ENCODE measurements around the gene NUP98.
"Not testable (repeated sequence)": the region's sequence is repeated elsewhere in the genome, so short reads cannot be mapped to it uniquely, and the experiment has no call there.

Gene NUP98

GRCh38 chr11:3799143-3799542 is 1.8 kb upstream of the NUP98 start:
- DNase-seq (ENCODE audit: low read depth in 3 of 3): no peak

DNA sequence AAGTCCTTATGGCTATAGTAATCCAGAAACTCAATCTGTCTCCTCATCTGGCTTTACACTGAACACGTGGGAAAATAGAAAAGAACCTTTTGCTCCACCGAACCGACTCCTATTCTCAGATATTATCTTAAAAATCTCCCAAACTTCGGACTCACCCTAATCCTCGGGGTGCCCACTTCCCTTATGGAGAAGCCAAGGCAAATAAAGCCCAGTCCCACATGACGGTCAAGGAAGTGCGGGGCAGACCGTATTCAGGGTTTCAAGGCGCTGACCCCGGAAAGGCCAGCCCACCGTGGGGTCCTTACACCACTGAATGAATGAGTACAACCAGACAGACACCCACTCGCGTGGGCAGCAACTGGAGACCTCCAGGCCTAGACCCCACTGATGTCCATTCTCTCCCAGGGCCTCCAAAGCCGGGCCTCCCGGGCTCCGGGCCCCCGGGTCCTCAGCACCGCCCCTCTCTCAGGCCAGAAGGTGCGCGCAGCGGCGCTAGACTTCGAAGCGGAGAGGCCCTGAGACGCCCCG is 489 bp downstream of the NUP98 start:
- DNase-seq (ENCODE audit: low read depth in 3 of 3): no peak

DNA sequence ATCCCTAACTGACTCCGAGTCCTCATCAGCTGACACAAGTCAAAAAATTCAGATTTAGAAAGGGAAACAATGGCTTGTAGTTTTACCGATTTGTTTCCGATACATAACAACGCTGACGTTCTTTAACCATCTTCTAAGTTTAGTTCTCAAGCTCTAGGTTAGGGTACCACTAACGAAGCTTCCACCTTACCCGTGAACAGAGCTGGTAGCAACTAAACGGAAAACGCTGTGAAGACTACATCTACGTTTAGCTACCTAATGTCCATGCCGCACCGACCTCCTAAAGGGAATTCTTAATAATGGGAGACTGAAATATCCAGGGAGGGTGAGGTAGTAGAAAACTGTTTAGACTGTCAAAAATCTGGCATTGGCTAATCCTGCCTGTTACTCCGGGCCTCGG is 1.0 kb downstream of the NUP98 start:
- DNase-seq (ENCODE audit: low read depth in 3 of 3): no peak

GRCh38 chr11:3796002-3796311 is 1.4 kb downstream of the NUP98 start:
- DNase-seq (ENCODE audit: low read depth in 3 of 3): no peak

DNA sequence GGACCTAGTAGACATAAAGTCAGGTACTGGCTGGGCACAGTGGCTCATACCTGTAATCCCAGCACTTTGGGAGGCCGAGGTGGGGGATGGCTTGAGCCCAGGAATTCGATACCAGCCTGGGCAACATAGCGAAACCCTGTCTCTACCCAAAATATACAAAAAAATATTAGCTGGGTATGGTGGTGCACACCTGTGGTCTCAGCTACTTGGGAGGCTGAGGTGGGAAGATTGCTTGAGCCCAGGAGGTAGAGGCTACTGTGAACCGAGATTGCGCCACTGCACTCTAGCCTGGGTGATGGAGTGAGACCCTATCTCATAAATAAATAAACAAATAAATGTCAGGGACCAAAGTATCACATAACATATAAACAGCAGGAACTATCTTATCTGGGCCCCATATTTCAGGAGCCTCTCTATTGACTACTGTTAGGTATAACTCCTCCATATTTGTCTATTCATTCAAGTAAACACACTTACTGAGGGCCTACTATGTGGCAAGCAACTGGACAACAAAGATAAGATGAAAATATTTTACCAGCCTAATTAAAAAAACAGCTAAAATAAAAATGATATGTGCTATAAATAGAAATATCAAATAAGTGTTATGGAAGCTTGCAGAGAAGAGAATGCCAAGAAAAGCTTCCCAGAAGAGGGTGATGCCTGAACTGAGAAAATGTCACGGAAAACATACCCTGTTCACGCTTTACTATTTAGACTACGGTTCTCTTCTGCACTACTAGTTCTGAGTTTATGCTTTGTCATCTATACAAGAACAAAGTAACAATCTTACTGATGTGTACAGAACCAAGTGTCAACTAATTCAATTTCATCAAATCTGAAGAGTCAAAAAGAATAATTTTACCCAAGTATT is 2.0 kb downstream of the NUP98 start:
- no peak for DNase-seq (ENCODE audit: low read depth in 3 of 3)

GRCh38 chr11:3794387-3794786 is 3.0 kb downstream of the NUP98 start:
- not testable (repeated sequence) for DNase-seq (ENCODE audit: low read depth in 3 of 3)

DNA sequence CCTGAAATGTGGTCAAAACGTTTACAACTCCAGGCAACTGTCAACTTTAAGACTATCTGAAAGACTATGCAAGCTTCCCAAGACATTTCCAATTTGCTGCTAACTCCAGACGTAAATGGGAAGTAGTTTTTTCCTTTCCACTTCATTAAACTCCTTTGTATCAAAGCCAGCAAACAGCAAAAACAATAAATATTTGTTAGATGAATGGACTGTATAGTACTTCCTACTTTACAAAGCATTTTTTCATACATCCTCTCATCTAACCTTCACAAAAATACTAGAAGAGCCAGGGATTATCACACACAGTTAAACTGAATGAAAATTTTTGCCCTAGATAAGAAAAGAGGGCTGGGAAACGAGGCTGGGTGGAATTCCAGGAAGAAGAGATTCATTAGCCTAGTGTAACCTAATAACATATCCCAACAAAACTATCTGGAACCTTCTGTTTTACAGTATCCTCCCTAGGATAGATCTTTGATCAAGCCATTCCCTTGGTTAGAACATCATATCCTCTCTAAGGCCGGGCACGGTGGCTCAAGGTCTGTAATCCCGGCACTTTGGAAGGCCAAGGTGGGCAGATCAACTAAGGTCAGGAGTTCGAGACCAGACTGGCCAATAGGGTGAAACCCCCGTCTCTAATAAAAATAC is 10.4 kb downstream of the NUP98 start:
- no peak for DNase-seq (ENCODE audit: low read depth in 3 of 3)

DNA sequence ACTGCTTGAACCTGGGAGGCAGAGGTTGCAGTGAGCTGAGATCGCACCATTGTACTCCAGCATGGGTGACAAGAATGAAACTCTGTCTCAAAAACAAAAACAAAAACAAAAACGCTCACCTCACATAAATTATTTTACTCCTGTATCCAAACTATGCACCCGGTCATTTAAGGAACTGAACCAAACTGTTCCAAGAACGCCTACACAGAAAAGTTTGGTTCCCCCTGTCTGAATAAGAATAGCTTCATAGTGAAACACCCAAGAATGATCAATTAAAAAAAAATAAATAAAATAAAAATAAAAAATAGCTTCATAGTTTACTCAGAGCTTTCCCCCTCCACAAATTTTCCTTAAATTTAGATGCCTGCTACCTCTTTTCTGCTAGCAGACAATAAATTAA is 13.7 kb downstream of the NUP98 start:
- no peak for DNase-seq (ENCODE audit: low read depth in 3 of 3)

DNA sequence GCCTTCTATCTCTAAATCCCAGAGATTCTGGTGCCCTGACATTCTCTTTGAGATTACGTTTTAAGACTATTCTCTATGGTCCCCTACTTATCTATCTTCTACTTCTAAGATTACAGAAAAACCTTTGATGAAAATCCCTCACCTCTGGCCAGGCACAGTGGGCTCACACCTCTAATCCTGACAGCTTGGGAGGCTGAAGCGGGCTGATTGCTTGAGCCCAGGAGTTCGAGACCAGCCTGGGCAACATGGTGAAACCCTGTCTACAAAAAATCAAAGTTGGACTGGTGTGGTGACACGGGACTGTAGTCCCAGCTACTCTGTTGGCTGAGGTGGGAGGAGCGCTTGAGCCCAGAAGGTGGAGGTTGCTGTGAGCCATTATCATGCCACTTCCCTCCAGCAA is 14.4 kb downstream of the NUP98 start:
- no peak for DNase-seq (ENCODE audit: low read depth in 3 of 3)

DNA sequence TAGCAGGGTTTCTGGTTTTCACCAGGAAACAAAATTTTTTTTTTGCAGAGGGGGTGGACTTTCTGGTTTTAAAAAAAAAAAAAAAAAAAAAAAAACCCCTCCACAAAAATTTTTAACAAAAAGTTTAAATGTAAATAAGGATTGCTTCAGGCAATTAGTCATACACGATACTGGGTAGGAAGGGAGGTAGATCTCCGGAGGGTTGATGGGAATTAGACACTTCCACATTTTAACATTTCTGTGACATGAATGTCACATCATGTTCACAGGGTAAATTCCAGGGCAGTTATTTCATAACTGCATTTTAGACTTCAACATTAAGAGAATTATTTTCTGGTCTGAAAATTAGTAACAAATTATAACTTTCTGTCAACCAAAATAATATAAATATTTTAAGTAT is 15.9 kb downstream of the NUP98 start:
- DNase-seq (ENCODE audit: low read depth in 3 of 3): no peak

- DNase-seq (ENCODE audit: low read depth in 3 of 3): no peak
These were observed 21.5 kb downstream of the NUP98 start for GRCh38 chr11:3775736-3776406.

GRCh38 chr11:3773180-3773579 is 24.2 kb downstream of the NUP98 start:
- DNase-seq (ENCODE audit: low read depth in 3 of 3): no peak

GRCh38 chr11:3767536-3767935 is 29.8 kb downstream of the NUP98 start:
- DNase-seq (ENCODE audit: low read depth in 3 of 3): no peak

GRCh38 chr11:3766836-3767235 is 30.5 kb downstream of the NUP98 start:
- not testable (repeated sequence) for DNase-seq (ENCODE audit: low read depth in 3 of 3)

DNA sequence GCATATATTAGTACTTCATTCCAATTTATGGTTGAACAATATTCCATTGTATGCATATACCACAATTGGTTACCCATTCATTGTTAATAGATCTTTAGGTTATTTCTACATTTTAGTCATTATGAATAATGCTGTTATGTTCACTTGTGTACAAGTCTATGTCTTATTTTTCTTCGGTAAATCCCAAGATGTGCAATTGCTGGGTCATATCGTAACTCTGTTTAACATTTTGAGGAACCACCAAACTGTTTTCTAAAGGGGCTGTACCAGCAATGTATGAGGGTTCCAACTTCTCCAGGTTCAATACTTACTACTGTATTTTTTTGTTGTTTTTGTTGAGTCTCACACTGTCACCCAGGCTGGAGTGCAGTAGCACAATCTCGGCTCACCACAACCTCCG is 33.1 kb downstream of the NUP98 start:
- DNase-seq (ENCODE audit: low read depth in 3 of 3): no peak

GRCh38 chr11:3755151-3755550 is 42.2 kb downstream of the NUP98 start:
- no peak for DNase-seq (ENCODE audit: low read depth in 3 of 3)

DNA sequence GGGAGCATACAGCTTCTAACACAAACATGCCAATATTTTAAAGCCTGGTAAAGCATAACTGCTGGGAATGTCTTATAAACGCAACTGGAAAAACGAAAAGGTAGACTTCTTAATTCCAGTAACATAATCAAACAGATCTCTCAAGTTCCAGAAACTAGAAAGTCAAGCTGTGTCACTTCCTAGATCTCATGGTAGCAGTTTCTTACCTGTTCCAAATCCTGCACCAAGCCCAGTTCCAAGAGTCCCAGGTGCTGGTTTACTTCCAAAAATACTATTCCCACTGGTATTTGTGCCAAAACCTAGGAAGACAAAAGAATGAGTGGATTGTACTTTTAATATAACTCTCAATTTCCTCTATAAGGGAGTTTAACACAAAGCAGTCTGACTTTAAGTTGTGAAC is 44.2 kb downstream of the NUP98 start:
- DNase-seq (ENCODE audit: low read depth in 3 of 3): no peak

DNA sequence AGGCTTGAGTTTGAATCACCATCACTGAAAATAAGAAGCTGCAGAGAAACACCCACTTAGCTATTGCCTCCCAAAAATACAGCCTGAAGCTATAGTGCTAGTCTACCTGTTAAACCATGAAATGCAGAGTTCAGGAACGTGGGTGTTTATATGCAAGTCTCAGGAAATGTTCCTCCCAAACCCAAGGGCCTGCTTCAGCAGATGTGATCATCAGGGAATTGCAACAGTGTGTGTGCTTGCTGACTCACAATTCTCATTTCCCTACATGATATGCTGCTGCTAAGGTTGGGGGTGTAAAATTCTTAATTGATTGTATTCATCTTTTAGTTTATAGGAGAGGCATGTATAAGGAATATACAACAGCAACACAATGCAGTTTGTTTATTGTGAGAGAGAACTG is 49.6 kb downstream of the NUP98 start:
- no peak for DNase-seq (ENCODE audit: low read depth in 3 of 3)

DNA sequence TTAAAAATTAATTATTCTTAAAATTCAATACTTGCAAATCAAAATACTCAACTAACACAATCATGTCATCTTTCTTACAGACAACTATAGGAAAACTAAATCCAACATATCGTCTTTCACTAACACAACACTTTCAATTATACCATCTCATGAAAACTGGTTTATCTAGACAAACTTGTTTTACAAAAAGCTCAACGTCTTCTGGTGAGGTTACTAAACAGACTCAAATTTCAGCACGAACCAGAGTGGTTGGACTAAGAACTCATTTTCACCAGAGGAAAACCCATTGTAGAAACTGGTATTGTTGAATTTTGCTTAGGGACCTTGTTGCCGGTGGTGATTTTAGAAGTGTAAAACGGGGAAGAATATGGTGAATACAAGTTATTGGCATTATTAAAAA is 52.2 kb downstream of the NUP98 start:
- DNase-seq (ENCODE audit: low read depth in 3 of 3): no peak

- no peak for DNase-seq (ENCODE audit: low read depth in 3 of 3)
These were observed 58.6 kb downstream of the NUP98 start for GRCh38 chr11:3738723-3739122.

- DNase-seq (ENCODE audit: low read depth in 3 of 3): no peak
These were observed 59.1 kb downstream of the NUP98 start for GRCh38 chr11:3738241-3738640.

- DNase-seq (ENCODE audit: low read depth in 3 of 3): no peak
These were observed 59.9 kb downstream of the NUP98 start for GRCh38 chr11:3737386-3737933.

GRCh38 chr11:3736816-3737215 is 60.5 kb downstream of the NUP98 start:
- no peak for DNase-seq (ENCODE audit: low read depth in 3 of 3)
